Measurements from ENCODE around the gene SLC2A6.

DNA sequence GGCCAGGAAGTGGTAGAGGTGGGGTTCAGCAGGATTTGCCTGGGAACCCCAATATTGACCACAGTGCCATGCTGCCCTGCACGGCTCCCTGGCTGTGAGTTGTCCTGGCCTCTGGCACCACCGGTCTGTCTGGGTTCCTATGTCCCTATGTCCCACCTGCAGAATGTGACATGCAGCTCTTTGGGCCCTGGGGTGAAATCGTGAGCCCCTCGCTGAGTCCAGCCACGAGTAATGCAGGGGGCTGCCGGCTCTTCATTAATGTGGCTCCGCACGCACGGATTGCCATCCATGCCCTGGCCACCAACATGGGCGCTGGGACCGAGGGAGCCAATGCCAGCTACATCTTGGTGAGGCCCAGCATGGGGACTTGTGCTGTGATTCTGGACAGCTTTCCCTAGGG, 21.2 kb downstream of the SLC2A6 start:
- no peak for TF ChIP-seq CTCF (conservative IDR thresholded peaks at IDR 0.05 in 1 of 2, IDR thresholded peaks at IDR 0.05 in 1 of 2; ENCODE audit: low read depth in 1 of 2, low read length in 2 of 2)
- TF ChIP-seq EZH2 (IDR thresholded peaks at IDR 0.05; ENCODE audit: low read length, missing control alignments), result no peak
